NCI-H1417 (cell line): ENCODE measurements around the gene CNGA1.

Experiments used
- DNase-seq, 3 experiments: peaks; one replicate each; lab custom pipeline; 2025; lab: John Stamatoyannopoulos, UW

CNGA1 gene

DNA sequence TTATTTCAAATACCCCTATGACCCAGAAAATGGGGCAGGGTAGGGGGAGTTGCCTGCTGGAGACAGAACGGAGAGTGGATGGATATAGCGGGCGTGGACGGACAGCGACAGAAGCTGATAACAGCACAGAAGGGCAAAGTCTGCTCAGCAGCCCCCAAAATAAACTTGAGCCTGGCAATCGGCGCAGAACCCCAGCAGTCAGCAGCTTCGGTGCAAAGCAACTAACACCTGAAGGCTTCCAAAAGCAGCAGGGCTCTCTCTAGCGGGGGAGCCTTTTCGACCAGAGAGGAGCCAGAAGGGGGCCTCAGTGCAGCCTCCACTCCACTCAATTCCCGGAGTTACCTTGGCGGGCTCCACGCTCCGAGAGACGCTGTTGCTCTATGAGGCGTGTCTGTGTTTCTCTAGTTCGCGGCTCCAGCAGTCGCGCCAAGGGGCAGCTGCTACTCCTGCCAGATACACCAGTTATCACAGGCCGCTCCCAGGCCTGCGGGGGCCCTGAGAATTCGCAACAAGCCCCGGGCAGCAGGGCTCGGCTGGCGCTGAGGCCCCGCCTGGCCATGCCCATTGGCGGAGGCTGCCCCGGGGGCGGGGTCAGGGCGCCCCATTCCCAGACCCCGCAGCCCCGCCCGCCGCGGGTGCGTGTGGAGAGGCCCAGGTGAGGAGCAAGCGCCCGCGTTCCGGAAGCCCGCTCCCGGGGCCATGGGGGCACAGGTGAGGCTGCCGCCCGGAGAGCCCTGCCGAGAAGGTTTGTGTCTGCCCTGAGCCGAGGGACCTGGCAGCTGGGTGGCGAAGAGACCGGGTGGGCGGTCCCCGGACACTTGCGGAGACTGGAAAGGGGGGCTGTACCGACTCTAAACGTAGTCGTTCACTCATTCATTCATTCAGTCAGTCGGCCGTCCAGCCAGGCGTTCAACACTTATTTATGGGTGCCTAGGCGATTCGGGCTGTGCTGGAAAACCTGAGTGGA is at the start of gene CNGA1, which contains the start of gene NIPAL1:
Gene CNGA1, minus strand, starts transcription at position 541 of the 967 bp plus-strand sequence. CDS start 63,992 bp downstream, outside the sequence.
Gene NIPAL1, plus strand, starts transcription at position 632 of the 967 bp plus-strand sequence. Its CDS starts 68 bp downstream, at position 700.
- peak; percentile 72 to 93 (median 91) for DNase-seq

DNA sequence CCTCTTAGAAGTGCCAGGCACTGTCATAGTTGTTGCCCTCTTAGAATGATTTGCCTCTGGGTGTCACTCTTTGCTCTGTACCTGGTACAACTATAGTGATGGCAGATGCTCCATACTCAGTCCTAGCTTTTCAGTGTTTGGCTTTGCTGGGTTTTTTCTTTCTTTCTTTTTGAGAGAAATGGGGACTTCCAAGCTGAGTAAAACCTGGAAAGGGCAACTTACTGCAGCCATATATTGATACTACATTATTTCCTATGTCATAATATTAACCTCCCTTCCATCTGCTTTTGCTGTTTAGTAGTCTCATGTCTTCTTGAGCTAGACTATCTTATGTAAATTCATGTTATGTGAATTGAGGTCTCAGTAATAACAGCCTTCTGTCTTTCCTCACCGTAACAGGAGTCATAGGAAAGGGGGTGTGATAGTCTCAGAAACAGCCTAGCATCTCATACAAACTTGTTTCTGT is 49.1 kb upstream of the CNGA1 start:
- DNase-seq = no peak

DNA sequence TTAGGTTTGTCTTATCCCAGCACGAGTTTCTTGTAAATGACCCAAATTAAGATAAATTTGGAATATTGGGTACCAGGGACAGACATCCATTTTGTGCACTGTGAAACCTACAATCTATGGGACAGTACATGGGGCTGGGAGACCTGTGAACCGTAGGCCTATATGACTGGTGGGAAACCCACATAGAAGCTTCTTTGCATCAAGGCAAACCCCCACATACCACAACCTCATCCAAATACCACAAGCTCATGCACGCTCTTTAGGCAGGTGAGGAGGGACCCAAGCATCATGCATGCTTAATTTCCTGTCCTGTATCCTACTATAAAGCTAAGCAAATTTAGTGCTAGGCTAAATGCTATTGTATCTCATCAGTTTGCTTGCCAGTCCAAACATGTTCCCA is 47.9 kb upstream of the CNGA1 start:
- DNase-seq = no peak

DNA sequence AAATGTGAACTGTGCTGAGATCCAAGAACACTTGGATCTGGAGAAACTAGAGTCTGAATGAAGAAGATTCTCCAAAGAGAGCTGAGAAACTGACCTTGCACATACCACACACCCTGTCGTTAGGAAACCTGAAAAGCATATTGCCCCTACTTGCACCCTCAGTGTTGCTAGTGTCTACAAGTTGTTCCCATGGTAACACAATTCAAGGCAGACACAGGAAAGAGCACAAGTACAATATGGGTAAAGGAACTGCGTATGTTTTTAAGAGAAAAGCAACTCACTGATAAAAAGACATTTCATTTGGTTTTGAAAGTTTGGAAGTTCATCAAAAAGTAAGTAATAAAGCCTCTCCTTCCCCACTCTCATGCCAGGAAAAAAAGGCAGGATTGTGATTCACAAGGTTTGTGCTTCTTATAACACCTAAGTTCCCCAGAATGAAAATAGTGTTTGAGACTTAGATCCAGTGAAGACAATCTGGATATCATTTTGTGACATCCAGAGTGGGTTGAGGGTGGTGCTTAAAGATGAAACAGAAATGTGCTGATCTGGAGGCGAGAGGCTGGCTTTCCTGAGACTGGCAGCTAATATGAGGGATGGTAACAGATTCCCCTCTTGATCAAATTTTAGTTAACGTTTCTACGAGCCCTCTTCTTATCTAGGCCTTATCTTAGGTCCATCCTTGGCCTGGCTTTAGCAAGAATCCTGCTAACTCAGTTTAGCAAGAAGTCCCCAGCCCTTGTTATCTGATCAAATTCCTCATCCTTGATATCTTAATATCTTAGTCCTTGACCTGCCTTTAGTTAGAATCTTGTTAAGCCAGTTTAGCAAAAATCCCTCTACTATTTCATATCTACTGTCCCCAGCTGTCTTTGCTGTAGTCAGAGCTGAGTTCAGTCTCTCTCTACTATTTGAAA is 42.4 kb upstream of the CNGA1 start:
- DNase-seq = peak in 1 of 3 experiments; percentile 29

DNA sequence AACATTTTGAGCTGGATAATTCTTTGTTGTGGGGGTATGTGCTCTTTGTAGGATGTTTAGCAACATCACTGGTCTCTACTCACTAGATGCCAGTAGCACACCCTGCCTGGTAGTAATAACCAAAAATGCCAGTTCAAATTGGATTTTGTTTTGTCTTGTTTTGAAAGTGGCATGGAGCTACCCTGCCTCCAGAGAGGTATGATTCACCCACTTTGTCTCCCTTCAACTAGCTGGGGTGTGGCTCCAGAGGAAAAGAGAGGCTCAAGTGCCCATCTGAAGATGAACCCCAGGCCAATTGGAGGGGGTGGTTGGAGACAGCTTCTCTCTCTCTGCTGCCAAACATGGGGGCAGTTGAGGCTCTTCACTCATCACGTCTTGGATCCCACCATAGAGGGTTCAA is 34.6 kb upstream of the CNGA1 start:
- DNase-seq = no peak

DNA sequence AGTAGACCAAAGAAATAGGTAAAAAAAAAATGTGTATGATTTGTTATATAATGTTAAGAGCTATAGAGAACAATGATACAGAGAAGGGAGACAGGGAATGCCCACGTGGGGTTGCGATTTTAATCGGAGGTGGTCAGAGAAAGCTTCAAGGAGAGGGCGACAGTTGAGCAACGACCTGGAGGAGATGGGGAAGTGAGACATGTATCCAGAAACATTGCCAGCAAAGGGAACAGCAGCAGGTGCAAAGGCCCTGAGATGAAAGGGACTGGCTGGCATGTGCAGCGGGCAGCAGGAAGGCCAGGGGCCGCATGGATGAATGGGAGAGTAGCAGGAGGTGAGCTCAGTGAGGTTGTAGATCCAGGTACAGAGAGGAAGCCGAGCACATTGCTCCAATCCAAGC is 33.0 kb upstream of the CNGA1 start:
- no peak for DNase-seq

DNA sequence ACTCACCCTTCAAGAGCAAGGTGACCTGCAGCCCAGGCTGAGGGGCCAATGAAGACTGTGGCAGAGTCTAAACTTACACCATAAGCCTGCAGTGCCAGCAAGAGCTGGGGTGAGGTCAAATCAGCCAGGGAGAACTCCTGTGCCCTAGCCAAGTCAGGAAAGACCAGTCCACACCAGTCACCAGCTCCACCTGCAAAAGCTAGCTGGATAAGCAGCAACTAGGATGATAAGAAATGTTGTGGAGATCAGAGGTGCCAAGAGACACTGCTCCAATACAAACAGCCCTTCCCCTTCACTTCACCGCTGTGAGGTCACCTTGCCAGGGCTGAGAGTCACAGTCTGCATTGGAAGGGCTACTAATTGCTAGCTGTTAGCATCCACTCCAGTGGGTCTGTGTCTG is 31.4 kb upstream of the CNGA1 start:
- peak in 1 of 3 experiments; percentile 41 for DNase-seq

DNA sequence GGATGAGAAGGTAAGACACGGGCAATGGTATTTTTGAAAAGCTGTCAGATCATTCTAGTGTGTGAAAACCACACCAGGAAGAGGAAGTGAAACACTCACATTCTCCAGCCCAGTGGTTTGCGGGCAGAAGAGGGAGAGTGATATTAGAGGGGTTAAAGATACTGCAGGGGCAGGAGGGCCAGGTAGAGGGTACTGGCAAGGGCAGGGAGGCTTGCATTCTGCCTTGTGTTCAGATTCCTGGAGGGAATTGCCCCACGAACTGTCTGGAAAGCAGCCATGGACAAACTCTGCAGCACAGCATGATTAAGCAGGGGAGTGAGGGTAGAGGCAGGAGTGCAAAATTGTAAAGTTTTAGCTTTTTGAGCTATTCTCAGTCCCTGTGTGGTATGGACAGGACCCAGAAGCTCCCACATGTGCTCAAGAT is 31.0 kb upstream of the CNGA1 start:
- no peak for DNase-seq

DNA sequence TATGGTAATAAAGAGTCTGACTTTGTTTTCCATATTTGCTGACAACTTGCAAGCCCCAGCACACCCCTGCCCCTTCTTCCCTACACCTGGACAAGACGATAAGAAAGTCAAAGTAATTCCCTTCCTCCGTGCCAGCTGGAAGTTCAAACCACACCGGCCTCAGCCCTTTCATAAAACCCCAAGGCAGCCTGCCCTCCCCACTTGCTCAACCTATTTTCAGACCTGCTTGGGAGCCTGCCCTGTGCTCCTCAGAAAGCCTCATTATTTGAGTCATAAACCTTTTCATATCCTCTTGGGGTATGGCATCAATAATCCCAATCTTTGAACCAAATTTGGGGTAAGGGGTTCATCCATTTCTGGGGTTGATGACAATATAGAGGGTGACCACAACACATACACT is 29.6 kb upstream of the CNGA1 start:
- DNase-seq = no peak

DNA sequence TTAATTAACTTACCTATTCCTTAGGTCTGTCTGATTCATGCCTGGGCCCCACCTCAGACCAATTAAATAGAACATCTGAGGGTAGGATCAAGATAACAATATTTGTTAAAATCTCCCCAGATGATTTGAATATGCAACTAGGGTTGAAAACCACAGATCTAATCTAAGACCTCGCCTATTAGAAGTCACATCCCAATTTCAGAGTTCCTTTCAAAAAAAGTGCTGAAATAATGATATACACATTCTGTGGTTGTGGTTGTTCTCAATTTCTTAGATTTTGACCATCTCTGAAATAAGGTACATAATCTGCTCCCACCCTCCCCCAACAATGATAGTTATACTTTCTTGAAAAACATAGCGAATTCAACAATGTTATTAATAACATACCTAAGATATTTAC is 27.8 kb upstream of the CNGA1 start:
- DNase-seq = no peak

DNA sequence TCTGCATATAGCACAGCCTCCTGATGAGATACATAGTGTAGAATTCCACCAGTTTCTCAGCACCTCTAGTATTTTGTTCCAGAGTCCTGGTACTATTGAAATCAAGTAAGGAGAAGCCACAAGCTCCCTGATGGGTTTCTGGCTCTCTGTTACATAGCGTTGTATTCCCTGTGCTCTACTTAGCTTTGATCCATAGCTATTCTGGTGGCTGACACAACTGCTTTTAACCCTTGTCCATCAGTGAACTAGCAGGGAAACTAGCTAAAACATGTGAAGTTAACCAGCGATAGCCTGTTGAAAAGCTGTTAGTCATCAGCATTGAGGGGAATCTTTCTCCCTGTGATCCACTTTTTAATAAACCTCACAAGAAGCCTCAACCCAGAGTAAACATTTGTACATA is 27.0 kb upstream of the CNGA1 start:
- no peak for DNase-seq

DNA sequence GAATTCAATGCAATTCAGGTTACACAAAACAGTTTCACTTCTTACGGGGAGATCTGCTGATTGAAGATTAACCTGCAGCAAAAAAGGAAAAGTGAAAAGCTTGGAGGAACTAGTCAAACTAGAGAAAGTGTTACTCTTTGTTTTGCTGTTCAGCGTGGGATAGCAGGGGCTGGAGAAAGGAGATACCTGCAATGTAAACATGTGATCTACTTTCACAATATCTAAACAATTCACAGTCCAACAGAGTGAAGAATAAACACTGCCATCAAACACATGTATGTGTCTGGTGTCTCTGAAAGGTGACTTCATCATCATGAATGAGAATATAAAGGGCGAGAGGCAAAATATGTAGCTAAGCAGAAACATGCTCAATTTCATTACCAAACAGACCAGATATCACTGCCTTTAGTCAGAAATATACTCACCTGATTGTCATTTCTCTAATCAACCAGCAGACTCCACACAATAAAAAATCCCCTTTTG is 26.5 kb upstream of the CNGA1 start:
- no peak for DNase-seq

DNA sequence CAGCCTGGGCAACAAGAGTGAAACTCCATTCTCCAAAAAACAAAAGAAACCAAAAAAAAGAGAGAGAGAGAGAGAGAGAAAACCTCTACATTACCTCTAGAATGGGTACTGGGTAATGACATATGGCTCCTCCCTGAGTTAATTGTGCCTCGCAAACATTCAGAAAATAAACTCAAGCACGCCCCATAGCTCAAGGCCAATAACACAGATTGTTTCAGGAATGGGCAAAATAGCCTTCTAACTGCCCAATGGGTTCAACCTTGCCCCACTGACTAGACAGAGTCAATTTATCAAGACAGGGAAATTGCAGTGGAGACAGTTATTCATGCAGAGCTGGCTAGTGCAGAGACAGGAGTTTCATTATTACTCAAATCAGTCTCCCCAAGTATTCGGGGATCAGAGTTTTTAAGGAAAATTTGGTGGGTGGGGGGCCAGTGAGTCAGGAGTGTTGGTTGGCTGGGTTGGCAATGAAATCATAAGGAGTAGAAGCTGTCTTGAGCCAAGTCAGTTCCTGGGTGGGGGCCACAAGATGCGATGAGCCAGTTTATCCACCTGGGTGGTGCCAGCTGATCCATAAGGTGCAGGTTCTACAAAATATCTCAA is 25.2 kb upstream of the CNGA1 start:
- DNase-seq = no peak

DNA sequence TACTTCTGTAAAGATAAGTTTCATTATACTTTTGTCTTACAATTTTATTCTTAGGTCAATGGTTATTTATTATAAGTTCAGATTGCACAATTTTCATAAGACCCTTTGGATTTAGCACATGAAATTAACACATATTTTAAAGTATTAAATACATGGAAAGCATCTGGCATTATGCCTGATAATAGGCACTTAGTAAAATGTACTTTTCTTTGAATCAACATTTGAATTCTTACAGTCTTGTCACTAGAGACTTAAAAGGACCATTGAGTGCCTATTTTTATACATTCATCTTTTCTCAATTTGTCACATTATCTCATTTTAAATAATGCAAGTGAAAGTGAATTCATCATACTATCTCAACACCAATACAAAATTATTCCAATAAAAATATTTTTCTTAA is 23.1 kb upstream of the CNGA1 start:
- DNase-seq = no peak

DNA sequence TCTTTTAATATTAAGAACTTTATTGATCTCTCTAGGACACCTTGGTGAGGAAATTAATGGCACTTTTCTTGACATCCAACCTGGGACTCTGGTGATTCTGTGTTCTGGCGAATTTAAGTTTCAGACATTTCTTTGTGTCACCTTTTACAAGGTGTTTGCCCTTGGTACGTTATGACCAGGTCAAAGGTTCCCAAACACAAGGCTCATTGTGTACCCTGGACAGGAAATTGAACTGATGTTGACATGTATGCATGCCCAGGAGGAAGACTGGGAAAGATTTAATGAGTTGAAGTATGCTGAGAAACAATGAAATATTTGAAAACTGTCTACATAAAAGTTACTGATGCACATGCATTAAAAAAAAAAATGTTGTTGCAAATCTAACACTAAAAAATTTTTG is 22.2 kb upstream of the CNGA1 start:
- no peak for DNase-seq

DNA sequence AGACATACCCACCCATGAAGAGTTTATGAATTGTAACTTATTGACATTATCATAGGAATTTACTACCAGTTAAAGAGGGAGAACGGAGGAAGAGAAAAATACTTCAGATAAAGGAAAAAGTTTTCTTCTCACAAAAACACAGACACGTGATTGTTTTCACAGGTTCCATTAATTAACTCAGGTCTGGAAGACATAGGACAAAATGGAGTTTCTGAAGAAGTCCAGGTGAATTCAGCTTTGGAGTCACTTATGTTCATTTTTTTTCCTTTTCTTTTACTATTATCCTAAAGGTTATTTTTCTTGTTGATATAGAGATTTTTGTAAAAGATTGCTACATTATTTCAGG is 20.6 kb upstream of the CNGA1 start:
- DNase-seq = no peak

DNA sequence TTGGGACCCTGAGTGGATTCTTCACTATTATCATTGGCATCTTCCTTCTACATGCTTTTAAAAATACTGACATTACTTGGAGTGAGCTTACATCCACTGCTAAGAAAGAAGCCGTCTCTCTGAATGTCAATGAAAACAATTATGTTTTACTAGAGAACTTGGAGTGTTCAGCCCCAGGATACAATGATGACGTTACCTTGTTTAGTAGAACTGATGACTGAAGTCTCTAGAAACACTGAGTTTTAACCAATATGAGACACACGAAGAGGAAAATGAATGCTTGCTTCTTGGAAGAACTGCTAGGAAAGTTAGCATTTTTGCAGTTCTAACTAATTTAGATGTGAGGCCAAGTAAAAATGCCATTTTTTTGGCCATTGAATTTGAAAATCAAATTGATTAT is 19.5 kb upstream of the CNGA1 start:
- no peak for DNase-seq

DNA sequence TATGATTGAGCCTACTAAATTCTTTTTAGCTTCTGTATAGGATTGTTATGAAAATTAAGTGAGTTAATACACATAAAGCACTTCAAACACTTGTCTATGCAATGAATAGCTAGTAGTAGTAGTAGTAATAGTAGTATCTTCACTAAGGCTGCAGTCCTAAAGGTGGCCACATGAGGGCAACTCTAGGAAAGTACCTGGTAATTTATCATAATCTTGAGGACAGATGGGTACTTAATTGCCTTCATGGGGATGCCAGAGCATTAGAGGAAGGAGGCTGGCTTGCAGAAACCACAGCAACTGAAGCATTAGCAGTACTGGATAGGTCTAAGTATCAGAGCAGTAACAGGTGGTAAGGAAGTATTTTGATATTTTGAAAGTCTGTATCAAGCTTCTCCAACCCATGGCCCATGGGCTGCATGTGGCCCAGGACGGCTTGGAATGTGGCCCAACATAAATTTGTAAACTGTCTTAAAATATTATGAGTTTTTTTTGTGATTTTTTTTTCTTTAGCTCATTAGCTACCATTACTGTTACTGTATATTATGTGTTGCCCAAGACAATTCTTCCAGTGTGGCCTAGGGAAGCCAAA is 17.4 kb upstream of the CNGA1 start:
- peak in 2 of 3 experiments; percentile 18 to 58 for DNase-seq

DNA sequence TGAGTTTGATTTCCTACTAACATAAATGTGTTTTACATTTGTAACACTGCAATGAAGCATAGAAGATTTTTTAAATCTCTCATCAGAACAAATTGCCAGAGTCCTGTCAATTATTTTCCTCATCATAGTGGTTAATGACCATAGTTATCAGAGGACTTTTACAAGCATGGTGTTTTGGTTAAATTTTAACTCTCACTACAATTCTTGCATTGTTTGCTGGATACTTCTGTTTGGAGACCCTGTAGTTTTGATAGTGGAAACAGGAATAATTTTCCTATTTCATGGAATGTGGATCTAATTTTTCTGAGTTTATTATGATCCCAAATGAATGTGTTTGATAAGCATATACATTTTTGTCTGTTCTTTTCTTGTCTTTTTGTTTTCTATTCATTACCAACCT is 16.9 kb upstream of the CNGA1 start:
- DNase-seq = no peak

DNA sequence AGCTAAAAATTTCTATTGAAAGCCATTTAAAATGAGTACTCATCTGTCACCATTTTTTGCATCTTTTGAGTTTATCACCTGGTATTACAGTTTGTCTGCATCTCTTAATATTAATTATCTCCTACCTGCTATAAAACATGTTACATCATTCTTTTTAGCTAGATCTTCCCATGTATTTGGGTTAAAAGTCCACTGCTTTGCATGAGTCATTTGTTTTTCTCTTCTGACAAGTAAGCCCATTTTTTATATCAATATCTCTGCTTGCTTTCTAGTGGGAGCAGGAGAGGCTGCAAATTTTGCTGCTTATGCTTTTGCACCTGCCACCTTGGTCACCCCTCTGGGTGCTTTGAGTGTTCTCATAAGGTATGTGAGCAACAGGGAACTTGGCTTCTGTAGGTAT is 16.2 kb upstream of the CNGA1 start:
- no peak for DNase-seq

DNA sequence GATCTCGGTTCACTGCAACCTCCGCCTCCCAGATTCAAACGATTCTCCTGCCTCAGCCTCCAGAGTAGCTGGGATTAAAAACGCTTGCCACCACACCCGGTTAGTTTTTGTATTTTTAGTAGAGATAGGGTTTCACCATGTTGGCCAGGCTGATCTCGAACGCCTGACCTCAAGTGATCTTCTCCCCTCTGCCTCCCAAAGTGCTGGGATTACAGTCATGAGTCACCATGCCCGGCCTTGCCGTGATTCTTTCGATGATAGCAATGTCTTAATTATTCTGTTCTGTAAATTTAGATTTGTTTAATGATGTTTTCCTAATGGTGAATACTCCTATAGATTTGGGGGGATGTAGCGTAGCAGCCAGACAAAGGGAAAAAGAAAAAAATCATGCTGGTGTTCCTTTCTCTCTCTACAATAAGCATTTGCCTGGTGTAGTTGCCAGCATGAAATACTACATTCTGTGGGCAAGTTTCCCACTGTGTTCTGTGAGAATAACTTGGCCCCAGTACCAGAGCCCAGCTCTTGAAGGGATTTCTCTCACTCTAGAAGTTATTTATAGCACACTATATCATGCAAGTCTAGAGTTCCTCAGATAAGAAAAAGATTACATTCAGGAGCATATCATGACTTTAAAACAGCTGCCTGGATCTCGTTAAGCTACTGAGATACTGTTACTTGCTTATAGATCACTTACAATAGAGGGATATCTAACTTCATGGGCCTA is 15.5 kb upstream of the CNGA1 start:
- DNase-seq = no peak
